AG08395 (cell line): ENCODE results near the gene PRDM10.
"Not testable (repeated sequence)": the region's sequence is repeated elsewhere in the genome, so short reads cannot be mapped to it uniquely, and the experiment has no call there.

ENCODE experiments used
- DNase-seq: peaks from one replicate; pipeline ENCODE4 v3.0.0; 2012; ENCODE audit warnings: mixed read lengths, low spot score

Gene PRDM10

DNA sequence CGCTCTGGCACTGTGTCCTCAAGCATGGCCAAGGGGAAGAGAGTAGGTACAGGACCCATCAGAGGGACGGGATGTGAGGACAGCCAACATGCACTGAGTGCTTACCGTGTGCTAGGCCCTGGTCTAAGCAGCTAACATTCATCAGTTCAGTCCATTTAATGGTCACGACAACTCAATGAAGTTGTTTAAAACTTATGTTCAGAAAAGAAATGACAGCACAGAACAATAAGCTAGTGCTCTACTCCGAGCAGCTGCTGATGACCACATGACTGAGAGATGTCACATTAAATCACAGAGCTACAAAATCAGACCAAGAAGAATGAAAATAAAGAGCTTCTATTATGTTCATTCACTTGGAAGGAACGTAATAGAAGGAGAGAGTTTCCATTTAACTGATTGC is 26.3 kb downstream of the PRDM10 start:
- DNase-seq: no peak

GRCh38 chr11:129975543-129975942 is 27.1 kb downstream of the PRDM10 start:
- no peak for DNase-seq

DNA sequence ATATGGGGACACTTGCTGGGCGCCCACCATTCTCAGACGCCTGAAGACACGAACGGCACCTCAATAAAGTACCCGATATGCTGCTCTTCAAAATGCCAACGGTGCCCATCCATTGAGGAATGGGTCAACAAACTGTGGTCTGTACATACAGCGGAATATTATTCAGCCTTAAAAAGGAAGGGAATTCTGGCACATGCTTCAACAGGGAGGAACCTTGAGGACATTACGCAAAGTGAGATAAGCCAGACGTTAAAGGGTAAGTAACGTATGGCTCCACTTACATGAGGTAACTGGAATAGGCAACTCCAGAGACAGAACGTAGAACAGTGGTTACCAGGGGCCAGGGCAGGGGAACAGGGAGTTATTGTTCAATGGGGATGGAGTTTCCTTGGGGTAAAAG is 28.0 kb downstream of the PRDM10 start:
- no peak for DNase-seq

DNA sequence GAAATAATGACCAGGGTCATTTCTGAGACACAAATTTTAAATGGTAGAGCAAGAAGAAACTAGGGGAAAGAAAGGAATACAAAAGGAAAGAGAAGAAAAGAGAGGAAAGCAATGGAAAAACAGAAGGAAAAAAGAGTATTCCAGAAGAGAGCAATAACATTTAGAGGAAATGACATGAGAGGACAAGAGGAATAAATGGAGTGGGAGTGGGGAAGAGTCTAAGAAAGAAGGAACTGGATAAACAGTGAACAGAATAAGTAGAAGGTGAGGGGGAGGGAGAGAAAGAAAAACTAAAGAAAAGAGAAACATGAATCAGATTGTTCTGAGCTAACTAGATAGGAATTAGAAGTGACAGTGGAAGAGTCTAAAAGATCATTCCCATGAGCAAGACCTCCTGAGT is 28.4 kb downstream of the PRDM10 start:
- DNase-seq: no peak

DNA sequence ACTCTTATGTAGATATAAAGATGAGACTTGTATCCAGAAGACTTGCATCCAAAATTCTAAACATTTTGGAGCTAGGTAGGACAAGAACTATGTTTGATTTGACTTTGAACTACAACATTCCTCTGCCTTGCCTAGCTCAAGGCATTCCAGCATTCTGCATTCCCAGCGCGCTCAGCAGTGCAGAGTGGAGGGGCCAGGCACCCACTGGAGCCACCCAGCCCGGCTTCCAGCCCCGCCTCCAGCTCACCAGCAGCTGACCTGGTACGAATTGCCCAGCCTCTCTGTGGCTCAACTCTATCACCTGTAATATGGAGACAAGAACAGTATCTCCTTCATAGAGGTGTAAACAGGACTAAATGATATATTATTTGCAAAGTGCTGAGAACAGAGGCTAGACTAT is 28.8 kb downstream of the PRDM10 start:
- DNase-seq: no peak

DNA sequence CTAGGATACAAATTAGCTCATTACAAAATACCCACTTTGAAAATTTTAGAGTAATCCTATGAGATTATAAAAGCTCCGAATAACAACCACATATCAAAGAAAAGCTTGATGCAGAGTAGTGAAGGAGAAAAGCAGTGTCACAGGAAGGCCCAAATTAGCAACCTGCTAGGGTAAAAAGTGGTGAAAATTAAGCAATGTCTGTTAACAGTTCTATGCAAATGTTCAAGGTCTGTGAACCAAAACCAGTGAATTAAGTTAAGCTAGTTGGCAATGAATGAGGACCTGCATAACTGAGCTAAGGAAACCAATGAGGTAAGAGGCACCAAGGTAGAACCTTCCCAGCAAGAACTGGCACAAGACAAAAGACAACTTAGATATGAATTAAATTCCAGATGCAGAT is 29.6 kb downstream of the PRDM10 start:
- no peak for DNase-seq

GRCh38 chr11:129972611-129973010 is 30.0 kb downstream of the PRDM10 start:
- DNase-seq: no peak

- DNase-seq: not testable (repeated sequence)
These were observed 30.8 kb downstream of the PRDM10 start for GRCh38 chr11:129971856-129972255.

DNA sequence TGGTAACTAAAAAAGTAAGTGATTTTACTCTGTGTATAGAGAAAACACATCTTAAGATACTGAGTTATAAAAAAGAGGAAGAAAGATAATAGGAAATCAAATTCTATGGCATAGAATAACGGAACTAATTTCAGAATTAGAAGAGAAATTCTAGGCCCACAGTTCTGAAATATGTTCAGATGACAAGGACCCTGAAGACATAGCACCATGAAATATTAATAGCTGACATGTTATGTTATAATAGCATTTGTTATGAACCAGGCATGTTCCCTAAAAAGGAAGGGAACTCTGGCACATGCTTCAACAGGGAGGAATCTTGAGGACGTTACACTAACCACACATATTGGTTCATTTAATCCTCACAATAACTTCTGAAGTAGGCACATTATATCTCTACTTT is 32.7 kb downstream of the PRDM10 start:
- DNase-seq: no peak

- DNase-seq: no peak
These were observed 33.8 kb downstream of the PRDM10 start for GRCh38 chr11:129968591-129969419.

DNA sequence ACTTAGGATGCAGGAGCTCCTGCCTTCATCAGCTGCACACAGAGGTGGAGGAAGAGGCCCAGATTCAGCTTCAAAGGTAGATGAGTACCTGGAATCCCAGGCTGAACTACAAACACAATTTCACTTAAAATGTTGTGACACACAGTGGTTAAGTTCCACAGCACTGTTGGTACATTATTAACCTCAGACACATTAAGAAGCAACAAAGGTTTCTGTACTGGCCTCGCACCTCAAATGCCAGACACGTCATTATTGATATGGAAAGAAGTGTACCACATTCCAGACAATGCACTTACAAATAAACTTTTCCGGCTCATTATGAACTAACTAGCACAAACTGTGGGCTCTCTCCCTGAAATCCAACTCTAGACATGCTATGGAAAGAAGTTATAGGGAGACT is 34.6 kb downstream of the PRDM10 start:
- no peak for DNase-seq

DNA sequence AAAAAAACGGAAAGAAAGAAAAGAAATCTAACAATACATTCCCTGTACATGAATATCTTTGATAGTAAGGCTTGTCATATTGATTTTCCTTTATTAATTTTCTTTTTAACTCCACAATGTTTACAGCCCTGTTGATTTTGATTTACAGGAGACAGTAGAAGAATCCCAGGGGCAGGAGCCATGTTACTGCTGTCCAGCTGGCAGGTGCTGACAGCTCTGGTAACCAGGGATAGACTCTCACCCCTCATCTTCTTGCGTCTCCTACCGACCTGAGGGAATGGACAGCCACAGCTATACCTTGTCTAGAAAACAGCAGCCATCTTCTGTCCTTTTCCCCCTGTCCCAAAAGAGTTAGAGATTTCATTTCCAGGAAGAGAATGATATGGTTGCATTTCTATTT is 37.4 kb downstream of the PRDM10 start:
- no peak for DNase-seq

DNA sequence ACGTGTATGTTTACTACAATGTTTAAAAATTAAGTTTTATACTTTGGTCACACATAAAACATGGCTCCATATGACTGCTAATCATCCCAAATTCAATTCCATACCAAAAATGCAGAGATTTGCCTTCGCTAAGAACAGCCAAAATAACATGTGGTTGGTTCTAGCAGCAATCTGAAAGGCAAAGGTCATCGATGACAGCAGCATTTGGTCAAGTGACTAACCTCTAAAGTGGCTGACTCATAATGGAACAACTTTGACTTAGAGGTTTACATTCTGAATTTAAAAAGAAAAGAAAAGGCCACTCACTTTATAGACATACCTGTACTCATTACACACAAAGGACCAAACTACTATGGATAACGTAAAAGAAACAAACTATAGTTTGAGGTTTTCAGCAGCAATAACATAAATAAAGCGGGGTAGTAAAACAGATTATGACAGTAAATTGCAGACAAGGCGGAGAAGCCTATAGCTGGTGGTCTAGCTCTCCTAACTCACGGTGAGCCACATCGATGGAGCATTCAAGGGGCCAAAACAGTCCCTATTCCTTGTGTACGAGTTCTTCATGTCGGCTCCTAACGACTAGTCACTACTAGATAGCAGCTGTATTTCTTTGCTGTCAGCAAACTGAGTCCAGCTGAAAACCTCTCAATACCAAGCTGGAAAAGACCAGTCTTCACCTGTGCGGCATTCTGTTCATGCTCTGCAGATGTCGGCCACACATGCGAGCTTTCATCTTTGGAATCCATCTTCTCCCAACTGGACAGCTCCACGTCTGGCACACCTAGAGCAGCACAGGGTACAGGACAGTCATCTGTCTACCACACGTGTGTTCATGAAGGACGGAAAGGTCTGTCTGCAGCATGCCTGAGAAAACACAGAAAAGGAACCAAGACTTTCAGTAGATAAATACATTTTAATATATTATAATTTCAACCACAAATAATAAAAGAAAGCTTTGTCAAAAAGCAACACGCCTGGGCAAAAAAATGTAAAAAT is 42.1 kb downstream of the PRDM10 start:
- peak; percentile 82 for DNase-seq

DNA sequence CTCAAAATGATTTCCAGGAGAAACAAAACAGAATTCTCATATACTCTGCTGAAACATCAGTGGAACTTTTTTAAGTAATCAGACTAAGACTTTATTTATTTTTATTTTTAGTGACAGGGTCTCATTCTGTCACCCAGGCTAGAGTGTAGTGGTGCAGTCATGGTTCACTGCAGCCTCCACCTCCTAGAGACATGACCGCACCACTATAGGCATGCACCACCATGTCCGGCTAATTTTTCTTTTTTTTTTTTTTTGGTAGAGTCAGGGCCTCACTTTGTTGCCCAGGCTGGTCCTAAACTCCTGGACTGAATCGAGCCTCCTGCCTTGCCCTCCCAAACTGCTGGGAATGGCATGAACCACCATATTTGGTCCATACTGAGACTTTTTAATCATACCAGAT is 42.9 kb downstream of the PRDM10 start:
- no peak for DNase-seq

GRCh38 chr11:129955282-129955681 is 47.4 kb downstream of the PRDM10 start:
- DNase-seq: no peak

- not testable (repeated sequence) for DNase-seq
These were observed 47.9 kb downstream of the PRDM10 start for GRCh38 chr11:129954703-129955102.

DNA sequence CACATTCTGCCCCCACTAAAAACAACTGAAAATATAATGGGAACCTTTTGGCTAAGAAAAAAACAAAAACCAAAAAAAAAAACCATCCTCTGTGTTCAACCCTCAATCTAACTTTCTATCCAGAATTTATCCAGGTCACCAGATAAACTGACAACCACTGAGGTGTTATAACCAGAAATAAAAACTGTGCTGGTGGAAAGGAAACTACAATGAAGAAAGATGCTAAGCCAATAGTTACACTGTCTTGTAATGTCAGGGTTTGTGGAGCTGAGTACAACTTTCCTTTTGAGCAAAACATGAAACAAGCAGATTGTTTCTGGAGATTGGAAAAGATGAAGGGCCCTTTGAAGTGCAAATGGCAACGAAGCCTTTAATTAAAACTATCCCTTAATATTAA is 50.8 kb downstream of the PRDM10 start:
- DNase-seq: no peak

- DNase-seq: no peak
These were observed 51.3 kb downstream of the PRDM10 start for GRCh38 chr11:129951201-129951865.

GRCh38 chr11:129950101-129951091 is 52.2 kb downstream of the PRDM10 start:
- peak; percentile 14 for DNase-seq

- DNase-seq: no peak
These were observed 53.6 kb downstream of the PRDM10 start for GRCh38 chr11:129948926-129949466.

DNA sequence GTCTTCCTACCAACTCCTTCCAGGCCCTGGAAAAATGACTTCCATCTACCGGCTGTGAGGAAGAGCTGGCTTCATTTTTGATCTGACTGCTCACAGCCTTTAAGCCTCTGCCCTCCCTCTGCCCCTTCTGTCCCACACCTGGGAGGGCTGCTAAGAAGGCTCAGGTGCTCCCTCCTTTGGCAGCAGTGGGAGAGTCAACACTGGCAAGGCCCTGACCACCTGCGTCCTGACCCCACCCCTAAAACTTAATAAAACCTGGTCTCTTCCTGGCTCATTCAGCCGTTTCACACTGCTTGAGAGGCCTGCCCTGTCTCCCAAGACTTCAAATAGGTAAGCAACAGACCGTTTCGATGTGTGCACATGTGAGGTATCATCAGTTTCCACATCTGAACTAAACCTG is 55.2 kb downstream of the PRDM10 start:
- no peak for DNase-seq
